Loucy (cell line): ENCODE results near the gene RHBG.

ENCODE experiments used
- CTCF ChIP-seq: fragments of 200-600 bp; sonication (generic); conservative IDR thresholded peaks from 2 replicates; pipeline ENCODE4 v1.5.1; 2014; ENCODE audit warnings: mild to moderate bottlenecking, antibody characterized with exemption, low read length
- EZH2phosphoT487 ChIP-seq: fragments of 200-600 bp; IDR thresholded peaks from 2 replicates; pipeline ENCODE4 v1.6.1; 2018; ENCODE audit warnings: antibody characterized with exemption, mild to moderate bottlenecking, moderate library complexity, borderline replicate concordance

GRCh38 chr1:156401681-156402081 is 32.7 kb downstream of the RHBG start:
- TF ChIP-seq CTCF (no peak), EZH2phosphoT487 (no peak)
